GM18867 (cell line): ENCODE measurements around the gene AJAP1.
"Not testable (repeated sequence)": the region's sequence is repeated elsewhere in the genome, so short reads cannot be mapped to it uniquely, and the experiment has no call there.

Experiments used
- ATAC-seq: cut with Tn5 transposase; IDR thresholded peaks from one replicate; pipeline ENCODE4 v1.9.1; 2021; ENCODE audit warnings: mild to moderate bottlenecking, moderate library complexity; ENCODE audit not compliant: unreplicated experiment

Gene AJAP1

DNA sequence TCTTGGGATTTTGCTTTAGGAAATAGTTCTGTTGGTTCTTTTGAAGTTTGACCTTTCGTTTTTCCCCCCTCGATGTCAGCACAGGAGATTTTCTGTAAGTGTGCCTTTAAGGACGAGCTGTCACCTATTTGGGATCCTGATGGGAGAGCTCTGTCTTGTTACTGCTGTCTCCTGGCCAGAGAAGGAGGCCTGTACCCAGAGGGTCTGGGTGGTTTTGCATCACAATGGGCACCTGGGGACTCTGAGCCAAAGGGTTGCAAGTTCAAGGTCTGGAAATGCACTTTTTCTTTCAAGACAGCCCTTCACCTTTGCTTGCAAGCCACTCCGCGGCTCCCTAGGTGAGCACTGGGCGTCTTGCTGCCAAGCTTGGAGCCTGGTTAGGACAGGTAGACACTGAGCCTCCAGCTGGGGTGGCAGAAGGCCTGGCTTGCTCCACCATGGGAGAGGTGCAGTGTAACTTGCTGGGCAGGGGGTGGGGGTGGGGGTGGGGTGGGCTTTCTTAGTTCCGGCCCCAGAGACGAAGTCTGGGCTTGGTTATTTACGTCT is 2.9 kb downstream of the AJAP1 start:
- no peak for ATAC-seq

GRCh38 chr1:4657960-4658541 is 3.6 kb downstream of the AJAP1 start:
- ATAC-seq = no peak

DNA sequence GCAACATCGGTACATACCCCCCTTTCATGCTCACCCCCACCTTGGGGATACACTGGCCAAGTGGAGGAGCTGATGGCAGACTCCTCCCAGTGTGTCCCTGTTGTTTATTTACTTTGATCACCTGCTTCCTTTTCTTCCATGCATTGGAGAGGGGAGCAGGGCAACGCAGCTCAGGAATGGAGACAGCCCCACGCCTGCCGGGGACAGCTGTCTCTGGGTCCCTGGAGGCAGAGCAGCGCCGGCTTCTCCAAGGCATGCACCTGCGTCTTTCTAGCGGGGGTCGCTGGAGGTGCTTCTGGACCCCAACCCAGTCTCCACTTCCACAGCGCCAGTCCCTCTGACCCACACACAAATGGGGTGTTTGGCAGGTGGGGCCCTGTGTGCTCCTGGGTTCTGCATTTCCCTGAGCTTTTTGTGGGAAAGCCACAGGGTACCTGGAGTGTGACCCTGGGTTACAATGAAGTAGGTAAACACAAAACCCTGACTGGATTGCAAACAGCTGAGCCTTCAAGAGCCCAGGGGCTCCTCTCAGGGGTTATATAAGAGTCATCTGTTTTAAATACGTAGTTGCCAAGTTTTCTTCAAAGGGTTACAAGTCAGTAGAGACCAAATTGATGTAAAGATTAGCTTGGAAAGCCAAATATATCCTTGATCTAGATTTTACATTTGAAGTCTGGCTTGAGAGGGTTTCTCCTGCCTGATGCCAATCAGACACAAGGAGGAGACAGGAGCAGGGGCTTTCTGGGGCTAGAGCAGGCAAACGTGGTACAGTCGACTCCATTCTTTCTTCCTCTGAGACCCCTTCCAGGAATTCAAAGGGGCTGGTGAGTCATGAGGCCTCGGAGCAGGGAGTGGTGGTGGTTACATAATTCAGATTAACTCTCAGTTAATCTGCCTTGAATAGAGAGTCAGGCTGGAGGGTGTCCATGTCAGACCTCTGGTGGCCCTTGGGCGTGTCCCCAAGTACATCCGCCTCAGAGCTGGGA is 4.5 kb downstream of the AJAP1 start:
- no peak for ATAC-seq

- ATAC-seq = no peak
Observed at GRCh38 chr1:4660917-4661594, 6.6 kb downstream of the AJAP1 start.

DNA sequence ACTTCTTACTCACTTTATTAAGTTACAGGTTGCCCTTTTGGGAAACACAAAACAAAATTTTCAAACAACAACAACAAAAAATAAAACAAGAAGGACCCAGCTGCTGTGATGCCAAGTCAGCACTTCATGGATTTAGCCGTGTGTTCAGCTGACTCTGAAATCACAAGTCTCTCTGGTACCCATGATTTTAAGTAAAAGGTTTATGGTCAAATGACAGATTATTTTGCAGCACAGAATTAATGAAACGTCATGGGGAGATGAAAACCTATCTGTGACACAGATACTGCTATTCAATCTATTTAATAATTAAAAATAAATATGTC is 7.1 kb downstream of the AJAP1 start:
- ATAC-seq = no peak

DNA sequence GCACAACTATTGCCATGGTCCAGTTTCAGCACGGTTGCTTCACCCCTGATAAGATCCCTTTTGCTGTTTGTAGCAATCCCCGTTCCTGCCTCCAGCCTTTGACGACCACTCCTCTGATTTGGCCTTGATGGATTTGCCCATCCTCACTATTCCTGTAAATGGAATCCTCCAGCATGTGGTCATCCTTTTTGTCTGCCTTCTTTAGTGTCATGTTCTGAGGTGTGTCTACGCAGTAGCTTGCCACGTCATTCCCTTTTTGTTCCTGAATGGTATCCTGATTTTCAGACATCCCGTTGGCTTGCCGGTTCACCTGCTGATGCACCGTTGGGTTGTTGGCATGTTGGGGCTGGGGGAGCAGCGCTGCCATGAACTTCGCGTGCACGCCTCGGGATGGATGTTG is 7.8 kb downstream of the AJAP1 start:
- ATAC-seq = no peak

DNA sequence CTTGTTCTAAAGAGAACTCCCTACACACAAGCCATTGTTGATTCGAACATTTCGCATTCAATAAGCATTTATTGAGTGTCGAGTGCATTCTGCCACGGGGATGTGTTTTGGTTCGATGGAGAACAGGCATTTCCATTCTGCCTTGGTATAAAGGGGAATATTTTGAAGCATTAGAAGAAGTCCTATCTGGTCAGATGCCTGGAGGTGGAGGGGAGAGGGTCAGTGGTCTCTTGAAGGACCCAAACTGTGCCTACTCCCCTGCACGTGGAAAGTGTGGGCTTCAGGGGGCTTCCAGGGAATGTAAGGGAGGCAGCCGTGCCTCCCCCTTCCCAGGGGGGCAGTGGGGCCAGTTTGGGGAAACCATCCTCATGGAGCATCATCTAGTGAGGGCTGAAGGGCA is 8.3 kb downstream of the AJAP1 start:
- no peak for ATAC-seq

- ATAC-seq = no peak
Observed at GRCh38 chr1:4664095-4664494, 9.7 kb downstream of the AJAP1 start.

DNA sequence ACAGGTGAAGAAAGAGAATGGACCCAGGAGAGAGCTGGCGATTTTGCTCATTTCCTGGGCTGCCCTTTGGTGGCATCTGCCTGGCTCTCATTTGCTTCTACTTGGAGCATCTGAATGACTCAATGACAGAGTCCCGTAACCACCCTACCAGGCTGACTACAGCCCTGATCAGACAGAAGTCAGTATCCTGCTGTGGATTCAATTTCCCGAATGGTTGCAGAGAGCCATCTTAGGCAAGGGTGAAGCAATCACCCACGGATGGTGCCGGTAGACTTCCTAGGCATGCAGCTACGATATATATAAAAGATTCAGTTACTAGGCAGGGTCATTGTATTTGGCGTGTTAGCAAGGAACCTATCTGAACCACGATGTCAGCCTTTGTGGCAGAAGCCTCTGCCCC is 10.2 kb downstream of the AJAP1 start:
- no peak for ATAC-seq

DNA sequence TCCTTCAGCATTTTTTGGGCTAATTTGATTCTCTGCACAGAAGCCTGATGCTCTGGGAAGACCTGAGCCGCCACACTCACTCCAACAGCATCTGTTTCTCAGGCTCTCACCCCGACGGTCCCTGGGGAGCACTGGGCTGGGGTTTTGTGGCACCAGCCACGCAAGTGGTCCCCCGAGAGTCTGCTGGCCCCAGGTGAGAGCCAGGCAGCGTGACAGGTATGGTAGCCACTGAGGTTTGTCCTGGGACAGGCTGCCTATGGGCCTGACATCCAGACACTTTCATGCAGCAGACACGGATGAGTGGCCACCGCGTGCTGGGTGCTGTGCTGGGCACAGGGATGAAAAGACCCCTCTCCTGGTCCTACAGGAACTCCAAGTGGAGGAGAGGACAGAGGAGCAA is 11.0 kb downstream of the AJAP1 start:
- ATAC-seq = no peak

- ATAC-seq = not testable (repeated sequence)
Observed at GRCh38 chr1:4666683-4667082, 12.3 kb downstream of the AJAP1 start.

GRCh38 chr1:4668743-4669700 is 14.6 kb downstream of the AJAP1 start:
- ATAC-seq = no peak

DNA sequence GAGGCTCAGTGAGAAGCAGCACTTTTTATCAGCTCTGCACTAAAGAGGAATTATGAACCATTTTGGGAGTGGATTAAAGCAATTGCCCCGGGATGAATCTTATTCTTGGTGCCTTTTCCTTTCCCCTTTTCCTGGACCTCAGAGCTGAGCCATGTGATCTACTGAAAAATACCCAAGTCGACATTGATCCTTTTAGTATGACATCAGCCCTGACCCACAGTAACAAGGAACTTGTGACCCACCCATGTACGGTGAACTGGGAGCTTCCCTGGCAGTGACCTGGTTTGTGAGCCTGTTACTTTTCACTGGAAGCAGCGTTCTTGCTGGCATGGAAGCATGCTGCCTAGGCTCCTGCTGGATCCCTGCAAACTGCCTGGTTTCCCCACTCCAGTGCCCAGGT is 15.9 kb downstream of the AJAP1 start:
- no peak for ATAC-seq

- ATAC-seq = no peak
Observed at GRCh38 chr1:4671828-4672227, 17.4 kb downstream of the AJAP1 start.

DNA sequence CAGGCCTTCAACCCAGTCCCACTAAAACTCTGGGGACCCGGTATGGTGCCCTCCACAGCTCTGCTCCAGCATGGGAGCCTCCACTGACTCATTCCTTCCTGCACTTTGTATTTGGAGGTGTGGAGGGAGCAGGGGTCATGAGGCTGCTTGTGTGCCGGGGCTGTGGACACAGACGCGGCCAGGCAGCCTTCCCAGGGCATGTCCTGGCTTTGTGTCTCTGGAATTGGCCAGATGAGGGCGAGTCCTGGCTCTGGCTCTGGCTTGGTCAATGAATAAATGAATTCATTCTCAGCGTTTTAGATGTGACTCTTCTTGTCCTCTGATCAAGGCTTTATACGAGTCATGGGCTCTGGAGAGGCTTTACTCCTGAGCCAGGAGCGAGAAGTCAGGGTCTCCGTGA is 19.1 kb downstream of the AJAP1 start:
- ATAC-seq = no peak

- no peak for ATAC-seq
Observed at GRCh38 chr1:4674117-4674516, 19.7 kb downstream of the AJAP1 start.

DNA sequence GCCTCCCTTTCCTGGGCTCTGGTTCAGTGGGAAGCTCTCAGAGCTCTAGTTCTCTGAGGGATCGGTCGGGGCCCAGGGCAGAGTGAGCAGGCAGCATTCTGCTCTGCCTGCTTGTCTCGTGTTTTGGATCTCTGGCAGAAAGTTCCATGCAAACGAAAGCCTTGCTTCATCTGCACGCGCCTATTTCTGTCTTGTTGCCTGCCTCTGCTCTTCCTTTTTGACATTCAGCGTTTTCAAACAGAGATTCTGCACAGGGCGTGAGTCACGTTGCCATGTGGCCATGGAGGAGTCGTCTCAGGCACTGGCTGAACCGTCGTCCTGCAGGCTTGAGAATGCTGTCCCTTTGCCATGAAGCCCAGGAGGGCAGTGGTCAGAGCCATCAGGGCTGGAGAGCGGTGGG is 20.3 kb downstream of the AJAP1 start:
- no peak for ATAC-seq

DNA sequence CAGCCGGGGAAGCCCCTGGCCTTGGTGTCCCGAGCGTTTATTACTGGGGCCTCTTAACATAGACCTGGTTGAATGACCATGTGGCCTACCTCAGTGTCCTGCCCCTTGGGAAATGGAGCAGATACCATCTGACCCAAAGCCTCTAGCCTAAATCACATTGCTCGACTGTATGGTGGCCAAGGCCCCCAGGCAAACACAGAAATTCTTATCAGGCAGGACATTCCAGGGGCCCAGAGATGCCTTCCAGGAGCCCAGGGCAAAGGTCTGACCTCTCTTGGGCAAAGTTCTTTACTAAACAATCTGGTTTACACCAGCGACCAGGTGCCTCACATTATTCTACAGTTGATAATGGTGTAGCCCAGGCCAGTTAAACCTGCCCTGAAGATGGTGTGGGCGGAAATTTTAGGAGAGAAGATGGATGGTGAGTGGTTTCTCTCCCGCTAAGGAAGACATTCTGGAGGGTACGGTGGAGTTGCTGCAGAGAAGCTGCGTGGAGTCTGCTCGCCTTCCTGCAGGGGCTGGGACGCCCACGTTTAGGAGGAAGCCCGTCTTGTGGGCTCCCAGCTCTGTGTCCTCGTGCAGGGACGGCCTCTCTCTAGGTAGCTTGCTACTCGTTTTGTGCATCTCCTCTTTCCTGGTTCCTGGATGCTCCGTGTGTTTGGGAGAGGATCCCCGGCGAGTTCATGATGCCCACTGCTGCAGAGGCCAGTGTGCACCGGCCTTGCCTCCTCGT is 21.2 kb downstream of the AJAP1 start:
- ATAC-seq = no peak

DNA sequence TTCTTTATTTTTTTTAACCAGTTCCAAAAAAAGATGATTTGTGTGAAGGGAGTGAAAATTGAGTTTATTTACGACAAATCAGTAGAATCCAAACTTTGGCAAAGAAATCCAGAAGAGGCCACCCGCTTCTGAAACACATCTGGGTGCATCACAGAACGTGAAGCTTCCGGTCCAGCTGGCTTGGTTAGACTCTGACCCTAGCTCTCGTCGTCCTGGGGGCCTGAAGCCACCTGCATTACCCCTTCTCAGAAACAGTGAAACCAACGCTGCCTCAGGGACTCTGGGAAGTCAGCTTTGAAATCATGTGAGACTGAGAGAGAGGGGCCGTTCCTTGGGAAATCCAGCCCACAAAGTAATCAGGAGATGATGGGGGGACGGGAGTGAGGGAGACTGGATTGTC is 21.8 kb downstream of the AJAP1 start:
- ATAC-seq = no peak

DNA sequence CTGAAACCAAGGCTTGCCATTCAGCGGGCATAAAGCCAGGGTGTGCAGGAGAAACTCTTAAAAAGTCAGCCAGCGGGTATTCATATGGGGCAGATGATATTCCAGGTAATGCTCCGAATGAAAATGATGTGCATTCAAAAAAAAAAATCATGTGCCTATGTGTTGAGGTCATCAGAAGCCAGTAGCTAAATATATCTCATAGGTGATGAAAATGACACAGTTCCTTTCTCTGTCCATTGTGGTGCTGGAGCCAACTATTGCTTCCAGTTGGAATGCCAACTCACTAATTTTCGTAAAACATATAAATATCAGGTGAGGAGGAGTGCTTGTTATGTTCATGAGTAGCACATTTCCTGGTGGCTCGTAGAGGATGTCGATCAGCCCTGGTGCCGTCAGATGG is 23.2 kb downstream of the AJAP1 start:
- ATAC-seq = no peak
